GM21576 (cell line): ENCODE results near the gene ACTL8.

Experiments used
- ATAC-seq: cut with Tn5 transposase; IDR thresholded peaks from one replicate; pipeline ENCODE4 v1.9.1; 2021; ENCODE audit warnings: mild to moderate bottlenecking, moderate library complexity; ENCODE audit not compliant: unreplicated experiment

Gene ACTL8

DNA sequence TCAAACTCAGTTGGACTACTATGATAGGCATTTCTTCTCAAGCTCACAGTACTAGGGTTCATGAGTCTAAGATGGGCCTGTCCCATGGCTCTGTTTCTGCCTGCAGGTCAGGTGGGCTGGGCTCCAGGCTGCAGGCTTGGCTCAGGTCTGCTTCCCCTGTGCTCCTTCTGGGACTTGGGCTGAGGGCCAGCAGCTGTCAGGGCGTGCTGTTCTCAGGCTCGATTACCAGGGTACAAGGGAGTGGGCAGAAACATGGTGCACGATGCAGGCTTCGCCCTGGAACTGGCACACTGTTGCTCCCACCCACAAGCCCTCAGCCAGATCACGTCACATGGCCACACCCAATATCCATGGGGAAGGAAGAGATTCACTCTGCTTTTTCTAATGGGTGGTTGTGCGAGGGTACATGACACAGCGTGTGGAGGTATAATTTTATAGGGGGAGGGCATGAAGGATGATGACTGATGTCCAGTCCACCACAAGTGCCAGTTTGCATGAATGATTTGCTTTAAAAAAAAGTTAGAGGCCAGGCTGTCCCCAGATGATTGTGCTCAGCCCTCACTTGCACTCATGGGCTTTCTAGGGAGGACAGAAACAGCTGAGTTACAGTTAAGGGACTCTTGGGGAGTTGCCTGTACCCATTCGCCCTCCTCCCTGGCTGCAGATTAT is 118.0 kb downstream of the ACTL8 start:
- no peak for ATAC-seq

DNA sequence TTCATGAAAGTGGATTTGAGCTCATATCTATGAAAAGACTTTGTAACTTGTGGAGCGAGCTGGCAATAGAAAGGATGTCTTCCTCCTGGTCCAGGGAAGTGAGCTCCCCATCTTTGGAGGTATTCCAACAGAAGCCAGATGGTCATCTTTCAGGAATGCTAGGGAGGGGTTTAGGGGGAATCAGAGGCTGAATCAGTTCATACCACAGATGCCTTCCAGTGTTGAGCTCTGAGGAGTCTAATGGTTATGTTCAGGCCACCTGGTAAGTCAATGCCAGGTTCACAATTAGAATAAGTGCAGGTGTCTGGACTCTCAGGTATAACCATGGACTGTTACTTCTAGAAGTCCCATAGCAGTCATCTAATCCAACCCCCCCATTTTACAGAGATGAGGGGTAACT is 119.1 kb downstream of the ACTL8 start:
- no peak for ATAC-seq

DNA sequence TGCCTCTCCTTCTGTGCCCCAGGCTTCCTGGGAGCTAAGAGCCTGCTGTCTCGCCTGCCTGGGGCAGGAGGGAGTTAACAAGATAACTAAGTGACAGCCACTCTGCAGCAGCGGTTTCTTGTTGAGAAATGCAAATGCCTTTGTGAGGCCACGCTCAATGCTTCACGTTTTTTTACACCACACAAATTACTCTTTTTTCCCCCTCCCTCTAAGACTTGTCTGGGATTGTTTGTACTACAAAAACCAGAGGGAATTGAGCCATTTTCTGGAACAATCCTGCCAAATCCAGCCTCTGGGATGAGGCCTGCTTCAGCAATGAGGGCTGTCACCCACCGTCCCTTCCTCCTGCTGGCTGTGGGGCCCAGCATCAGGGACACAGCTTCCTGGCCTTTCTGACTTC is 119.6 kb downstream of the ACTL8 start:
- no peak for ATAC-seq

DNA sequence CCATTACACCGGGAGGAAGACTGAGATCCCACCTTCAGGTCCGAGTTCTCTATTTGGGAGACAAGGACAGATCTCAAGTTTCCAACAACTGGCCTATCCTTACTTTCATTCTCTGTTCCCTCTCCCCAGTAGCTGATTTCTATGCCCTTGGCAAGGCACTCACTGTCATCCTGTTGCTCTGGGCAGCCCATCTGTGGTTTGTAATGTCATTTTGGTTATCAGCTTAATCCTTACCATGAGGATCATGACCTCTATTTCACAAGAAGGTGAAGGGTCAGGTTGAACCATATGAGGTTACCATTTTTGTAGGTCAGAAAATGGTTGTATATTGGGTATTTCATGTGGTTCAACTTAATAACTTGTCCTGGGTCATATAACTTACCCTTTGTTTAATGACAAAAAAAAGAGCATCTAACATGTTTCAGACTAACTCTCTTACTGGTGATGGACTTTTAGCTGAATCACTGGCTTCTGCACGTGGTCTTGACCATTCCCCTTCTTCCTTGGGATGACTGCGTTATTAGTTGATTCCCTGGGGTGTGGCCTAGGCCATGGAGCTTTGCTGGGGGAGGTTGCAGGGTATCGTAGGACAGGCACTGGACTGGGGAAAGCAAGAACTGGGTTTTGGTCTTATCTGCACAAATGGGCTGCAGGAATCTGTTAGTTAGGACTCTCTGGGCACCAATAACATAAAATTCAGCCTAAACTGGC is 120.2 kb downstream of the ACTL8 start:
- no peak for ATAC-seq

DNA sequence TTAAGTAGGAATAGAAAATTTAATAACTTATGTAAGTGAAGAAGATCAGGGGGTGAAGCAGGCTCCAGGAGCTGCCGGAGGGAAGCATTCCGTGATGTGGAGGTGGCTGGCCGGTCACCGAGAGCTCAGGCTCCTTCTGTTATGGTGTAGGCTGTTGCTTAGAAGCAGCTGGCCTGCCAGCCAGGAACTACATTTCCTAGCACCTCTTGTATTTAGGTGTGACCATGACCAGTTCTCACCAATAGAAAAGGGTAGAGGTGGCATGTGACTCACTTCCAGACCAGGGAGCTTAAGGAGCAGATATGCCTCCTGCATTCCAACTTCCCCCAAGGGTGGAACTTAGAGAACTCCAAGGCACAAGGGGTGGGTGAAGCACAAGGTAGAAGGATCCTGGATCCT is 120.7 kb downstream of the ACTL8 start:
- ATAC-seq = no peak
